SU-DHL-6 (cell line): ENCODE results near the gene ZNF516.

Source experiments
- EZH2phosphoT487 ChIP-seq: fragments of 200-600 bp; sonication (generic), shearing (Covaris generic); conservative IDR thresholded peaks from 2 replicates; pipeline ENCODE4 v1.6.1; 2018; ENCODE audit warnings: mild to moderate bottlenecking, antibody characterized with exemption, low read length, moderate library complexity, mixed read lengths
- TF ChIP-seq, protein P1 (sequence below): fragments of 200-600 bp; sonication (generic); IDR thresholded peaks from one replicate; pipeline ENCODE4 v1.5.1; 2017; ENCODE audit warnings: antibody characterized with exemption, mild to moderate bottlenecking, low read length, moderate library complexity; ENCODE audit not compliant: insufficient read depth, poor library complexity, severe bottlenecking

DNA sequence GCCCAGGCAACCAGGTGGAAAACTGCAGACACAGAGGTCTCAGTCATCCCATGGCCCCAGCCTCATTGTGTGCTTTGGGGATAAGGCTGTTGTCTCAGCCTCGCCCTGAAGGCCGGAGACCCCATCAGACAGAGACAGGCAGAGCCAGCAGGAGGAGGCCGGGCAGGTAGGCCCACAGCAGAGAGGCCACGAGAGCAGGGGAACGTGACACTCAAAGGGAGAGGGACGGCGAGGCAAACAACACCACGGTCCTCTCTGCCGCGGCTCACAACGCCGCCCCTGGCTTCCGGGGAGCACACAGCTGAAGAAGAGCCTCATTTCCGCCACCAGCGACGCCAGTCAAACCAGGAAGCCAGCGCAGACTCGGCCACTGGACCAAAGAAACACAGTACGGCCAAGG, 103.3 kb downstream of the ZNF516 start:
- TF ChIP-seq, protein P1, sequence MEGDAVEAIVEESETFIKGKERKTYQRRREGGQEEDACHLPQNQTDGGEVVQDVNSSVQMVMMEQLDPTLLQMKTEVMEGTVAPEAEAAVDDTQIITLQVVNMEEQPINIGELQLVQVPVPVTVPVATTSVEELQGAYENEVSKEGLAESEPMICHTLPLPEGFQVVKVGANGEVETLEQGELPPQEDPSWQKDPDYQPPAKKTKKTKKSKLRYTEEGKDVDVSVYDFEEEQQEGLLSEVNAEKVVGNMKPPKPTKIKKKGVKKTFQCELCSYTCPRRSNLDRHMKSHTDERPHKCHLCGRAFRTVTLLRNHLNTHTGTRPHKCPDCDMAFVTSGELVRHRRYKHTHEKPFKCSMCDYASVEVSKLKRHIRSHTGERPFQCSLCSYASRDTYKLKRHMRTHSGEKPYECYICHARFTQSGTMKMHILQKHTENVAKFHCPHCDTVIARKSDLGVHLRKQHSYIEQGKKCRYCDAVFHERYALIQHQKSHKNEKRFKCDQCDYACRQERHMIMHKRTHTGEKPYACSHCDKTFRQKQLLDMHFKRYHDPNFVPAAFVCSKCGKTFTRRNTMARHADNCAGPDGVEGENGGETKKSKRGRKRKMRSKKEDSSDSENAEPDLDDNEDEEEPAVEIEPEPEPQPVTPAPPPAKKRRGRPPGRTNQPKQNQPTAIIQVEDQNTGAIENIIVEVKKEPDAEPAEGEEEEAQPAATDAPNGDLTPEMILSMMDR, result no peak
- no peak for TF ChIP-seq EZH2phosphoT487
